MM.1S (cell line): ENCODE results near the gene DNTT.
A peak's percentile ranks its signal among the peaks of the same experiment; 100 is the strongest.

Experiments
- DNase-seq: peaks from one replicate; pipeline ENCODE4 v3.0.0-alpha.2; 2015
- H2AFZ ChIP-seq: fragments of 300-600 bp; sonication (generic); 2 replicates; pipeline ENCODE4 v1.6.0; 2016; ENCODE audit warnings: antibody characterized with exemption, low read length
- H3F3A ChIP-seq: fragments of 300-600 bp; sonication (generic); 2 replicates; pipeline ENCODE4 v1.6.1; 2016; ENCODE audit warnings: mild to moderate bottlenecking, antibody characterized with exemption, low read length, moderate library complexity, mixed read lengths; ENCODE audit not compliant: insufficient read depth
- H3K27ac ChIP-seq: fragments of 300-600 bp; sonication (generic); 2 replicates; pipeline ENCODE4 v1.5.1; 2016; ENCODE audit warnings: mild to moderate bottlenecking, low read length
- H3K27me3 ChIP-seq: fragments of 300-600 bp; sonication (generic); replicated peaks from 2 replicates; pipeline ENCODE4 v1.6.0; 2016; ENCODE audit warnings: low read length; ENCODE audit not compliant: insufficient read depth
- H3K36me3 ChIP-seq: fragments of 300-600 bp; sonication (generic); replicated peaks from 2 replicates; pipeline ENCODE4 v1.6.1; 2016; ENCODE audit warnings: mild to moderate bottlenecking, low read length, mixed read lengths; ENCODE audit not compliant: insufficient read depth
- H3K4me1 ChIP-seq: fragments of 300-600 bp; sonication (generic); 2 replicates; pipeline ENCODE4 v1.6.1; 2016; ENCODE audit warnings: low read length, mixed read lengths
- H3K4me2 ChIP-seq: fragments of 300-600 bp; sonication (generic); 2 replicates; pipeline ENCODE4 v1.6.0; 2016; ENCODE audit warnings: low read depth, low read length
- H3K4me3 ChIP-seq: fragments of 300-600 bp; sonication (generic); 2 replicates; pipeline ENCODE4 v1.5.1; 2016; ENCODE audit warnings: low read length, mixed read lengths
- H3K79me2 ChIP-seq: fragments of 300-600 bp; sonication (generic); 2 replicates; pipeline ENCODE4 v1.6.1; 2016; ENCODE audit warnings: mixed run types, low read length, mixed read lengths
- H3K9ac ChIP-seq: fragments of 300-600 bp; sonication (generic); 2 replicates; pipeline ENCODE4 v1.6.1; 2016; ENCODE audit warnings: low read length, mixed read lengths
- H3K9me2 ChIP-seq: fragments of 300-600 bp; sonication (generic); replicated peaks from 2 replicates; pipeline ENCODE4 v1.6.1; 2016; ENCODE audit warnings: mild to moderate bottlenecking, low read length, mixed read lengths; ENCODE audit not compliant: insufficient read depth
- H3K9me3 ChIP-seq: fragments of 300-600 bp; sonication (generic); replicated peaks from 2 replicates; pipeline ENCODE4 v1.6.1; 2016; ENCODE audit warnings: mild to moderate bottlenecking, low read length, mixed read lengths; ENCODE audit not compliant: insufficient read depth
- H4K20me1 ChIP-seq: fragments of 300-600 bp; sonication (generic); 2 replicates; pipeline ENCODE4 v1.6.1; 2016; ENCODE audit warnings: mild to moderate bottlenecking, low read length, moderate library complexity, mixed read lengths; ENCODE audit not compliant: insufficient read depth
- EZH2 ChIP-seq: fragments of 300-600 bp; sonication (generic); optimal IDR thresholded peaks from 2 replicates; pipeline ENCODE3; 2017; ENCODE audit warnings: low read depth, mild to moderate bottlenecking, antibody characterized with exemption, low read length, mixed read lengths
- EZH2phosphoT487 ChIP-seq: fragments of 300-600 bp; sonication (generic); IDR thresholded peaks from 2 replicates; pipeline ENCODE4 v1.6.1; 2018; ENCODE audit warnings: antibody characterized with exemption, low read length
- TF ChIP-seq, protein P1 (sequence below): fragments of 300-600 bp; sonication (generic); IDR thresholded peaks from 2 replicates; pipeline ENCODE4 v1.5.1; 2016; ENCODE audit warnings: antibody characterized with exemption, low read length, mixed read lengths

Gene DNTT

DNA sequence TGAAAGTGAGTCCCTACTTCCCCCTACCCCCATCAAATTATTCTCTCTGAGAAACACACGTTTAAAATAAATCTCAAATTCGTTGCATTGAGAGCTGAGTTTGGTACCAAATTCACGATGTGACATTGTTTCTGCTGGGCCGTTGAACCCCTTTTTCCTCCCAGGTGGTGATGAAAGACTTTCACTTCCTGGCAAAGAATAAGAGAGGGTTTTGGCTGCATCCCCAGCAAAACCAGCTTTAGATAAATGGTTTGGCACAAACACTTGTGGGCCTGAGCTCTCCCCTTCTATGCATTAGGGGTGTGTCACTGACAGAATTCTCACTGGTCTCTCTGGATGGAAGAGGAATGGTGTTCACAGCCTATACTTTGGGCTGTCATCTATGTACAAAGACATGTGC lies 8.8 kb upstream of the DNTT start:
- Histone ChIP-seq H3K27me3 (no peaks in the 10 kb centered on the region), H3K79me2 (no peaks in the 10 kb centered on the region), H3K4me2 (0 out of 2 replicates have a peak overlapping the region, but pooled peaks have one; percentile 1), H3K9me2 (no peaks in the 10 kb centered on the region), H3K4me1 (peaks cover 30% of the 10 kb centered on the region), H3K27ac (no peak overlapping the region), H3K9me3 (no peaks in the 10 kb centered on the region), H4K20me1 (no peaks in the 10 kb centered on the region), H3K9ac (no peak overlapping the region), H3K36me3 (no peaks in the 10 kb centered on the region), H3F3A (no peaks in the 10 kb centered on the region), H2AFZ (no peak overlapping the region), H3K4me3 (no peak overlapping the region)
- no peak for TF ChIP-seq EZH2
- TF ChIP-seq EZH2phosphoT487, result no peak
- TF ChIP-seq, protein P1, sequence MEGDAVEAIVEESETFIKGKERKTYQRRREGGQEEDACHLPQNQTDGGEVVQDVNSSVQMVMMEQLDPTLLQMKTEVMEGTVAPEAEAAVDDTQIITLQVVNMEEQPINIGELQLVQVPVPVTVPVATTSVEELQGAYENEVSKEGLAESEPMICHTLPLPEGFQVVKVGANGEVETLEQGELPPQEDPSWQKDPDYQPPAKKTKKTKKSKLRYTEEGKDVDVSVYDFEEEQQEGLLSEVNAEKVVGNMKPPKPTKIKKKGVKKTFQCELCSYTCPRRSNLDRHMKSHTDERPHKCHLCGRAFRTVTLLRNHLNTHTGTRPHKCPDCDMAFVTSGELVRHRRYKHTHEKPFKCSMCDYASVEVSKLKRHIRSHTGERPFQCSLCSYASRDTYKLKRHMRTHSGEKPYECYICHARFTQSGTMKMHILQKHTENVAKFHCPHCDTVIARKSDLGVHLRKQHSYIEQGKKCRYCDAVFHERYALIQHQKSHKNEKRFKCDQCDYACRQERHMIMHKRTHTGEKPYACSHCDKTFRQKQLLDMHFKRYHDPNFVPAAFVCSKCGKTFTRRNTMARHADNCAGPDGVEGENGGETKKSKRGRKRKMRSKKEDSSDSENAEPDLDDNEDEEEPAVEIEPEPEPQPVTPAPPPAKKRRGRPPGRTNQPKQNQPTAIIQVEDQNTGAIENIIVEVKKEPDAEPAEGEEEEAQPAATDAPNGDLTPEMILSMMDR, result no peak
- DNase-seq, result no peak

DNA sequence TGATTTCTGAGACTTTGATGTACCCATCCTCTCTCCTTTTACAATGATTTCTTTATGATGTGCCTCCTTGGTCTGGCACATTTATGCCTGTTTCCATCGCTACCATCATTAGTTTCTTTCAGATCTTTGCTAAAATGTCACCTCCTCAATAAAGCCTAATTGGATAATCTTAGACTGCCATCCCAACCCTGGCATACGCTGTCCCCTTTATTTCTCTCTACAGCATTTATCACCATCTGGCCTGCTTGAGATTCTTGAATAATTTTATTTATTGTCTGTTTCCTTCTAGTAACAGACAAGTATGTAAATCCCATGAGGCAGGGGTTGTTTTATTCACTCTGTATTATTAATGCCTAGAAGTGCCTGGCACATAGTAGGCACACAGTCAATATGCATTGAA lies 6.7 kb upstream of the DNTT start:
- Histone ChIP-seq H3K4me1 (peaks cover 20% of the 10 kb centered on the region), H3K4me2 (no peak overlapping the region)
- TF ChIP-seq EZH2 (no peak), EZH2phosphoT487 (no peak)
- TF ChIP-seq, protein P1, result no peak

DNA sequence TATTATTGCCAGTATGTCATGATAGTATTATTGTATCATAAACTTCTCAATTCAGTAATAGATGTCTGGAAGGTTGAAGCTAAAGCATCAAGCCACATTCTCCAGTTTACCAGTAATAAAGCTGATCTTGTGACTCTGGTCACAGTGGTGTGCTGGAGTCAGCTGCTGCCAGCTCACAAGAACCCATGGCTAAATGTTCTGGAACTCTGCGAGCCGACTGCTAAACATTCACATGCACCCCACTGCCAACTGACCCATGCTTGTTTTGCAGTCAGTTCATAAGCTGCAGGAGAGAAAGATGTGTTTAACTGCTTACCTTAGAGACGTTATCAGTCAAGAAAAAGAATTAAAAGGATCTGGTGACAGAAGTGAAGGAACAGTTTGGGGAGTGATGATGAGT lies 5.9 kb upstream of the DNTT start:
- no peak for TF ChIP-seq EZH2
- TF ChIP-seq EZH2phosphoT487, result no peak
- TF ChIP-seq, protein P1, result no peak
- Histone ChIP-seq H3K27ac (no peak overlapping the region), H4K20me1 (no peaks in the 10 kb centered on the region), H3K36me3 (no peaks in the 10 kb centered on the region), H3K4me1 (peaks cover 17% of the 10 kb centered on the region), H3K27me3 (no peaks in the 10 kb centered on the region), H3K4me2 (no peak overlapping the region), H3F3A (no peaks in the 10 kb centered on the region), H3K4me3 (no peak overlapping the region), H3K79me2 (no peaks in the 10 kb centered on the region), H2AFZ (no peak overlapping the region), H3K9me3 (no peaks in the 10 kb centered on the region), H3K9me2 (no peaks in the 10 kb centered on the region), H3K9ac (no peak overlapping the region)
- DNase-seq, result no peak

More for the DNA sequence above, 6.7 kb upstream of the DNTT start:
- no peaks in the 10 kb centered on the region for H3K36me3 ChIP-seq
- H3K9ac ChIP-seq, result no peak overlapping the region
- H3F3A ChIP-seq, result no peaks in the 10 kb centered on the region
- H3K9me3 ChIP-seq, result no peaks in the 10 kb centered on the region
- no peak for DNase-seq
- no peaks in the 10 kb centered on the region for H3K27me3 ChIP-seq
- no peaks in the 10 kb centered on the region for H3K79me2 ChIP-seq
- H3K27ac ChIP-seq, result no peak overlapping the region
- no peaks in the 10 kb centered on the region for H4K20me1 ChIP-seq
- H3K9me2 ChIP-seq, result no peaks in the 10 kb centered on the region
- no peak overlapping the region for H2AFZ ChIP-seq
- H3K4me3 ChIP-seq, result no peak overlapping the region
